Middle frontal gyrus (tissue), 1 donor: Measurements from ENCODE around the gene RAD18.

Source experiments
- DNase-seq: peaks from one replicate; pipeline ENCODE4 v3.0.0-alpha.2; 2015; ENCODE audit warnings: low spot score; ENCODE audit errors: extremely low spot score

RAD18 gene

DNA sequence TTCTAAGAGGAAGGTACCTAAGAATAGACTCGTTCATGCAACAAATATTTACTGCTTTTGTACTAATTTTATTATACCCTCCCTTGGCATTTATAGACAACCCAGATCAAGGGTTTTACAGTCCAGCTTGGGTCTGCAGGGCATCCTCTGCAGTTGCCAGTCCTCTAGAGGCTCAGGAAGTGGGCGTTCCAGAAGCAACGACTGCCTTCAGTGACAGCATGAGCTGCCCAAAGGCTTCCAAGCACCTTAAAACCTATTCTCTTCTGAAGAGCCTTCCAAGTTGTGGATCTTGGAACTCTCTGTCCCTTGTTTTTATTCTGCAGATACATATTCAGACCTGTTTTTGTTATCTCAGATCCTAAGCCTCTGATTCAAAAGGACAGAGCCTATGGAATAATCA is 95.6 kb downstream of the RAD18 start:
- no peak for DNase-seq

DNA sequence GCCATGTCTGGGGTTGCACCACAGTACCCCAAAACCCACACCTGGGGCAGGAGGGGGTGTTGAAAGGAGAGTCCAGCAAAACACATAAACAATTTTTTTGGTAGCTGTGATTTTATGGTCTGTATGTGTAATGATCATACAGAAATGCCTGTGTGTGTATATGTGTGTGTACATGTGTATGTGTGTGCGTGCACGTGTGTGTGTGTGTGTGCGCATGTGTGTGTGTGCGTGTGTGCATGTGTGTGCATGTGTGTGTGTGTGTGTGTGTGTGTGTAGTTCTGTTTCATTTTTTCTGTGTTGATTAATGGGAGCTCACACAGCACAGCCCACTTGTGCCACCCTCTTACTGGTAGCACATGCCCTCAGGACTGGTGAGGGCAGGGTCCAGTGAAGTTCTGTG is 97.6 kb downstream of the RAD18 start:
- DNase-seq, result no peak

- no peak for DNase-seq
Measured at GRCh38 chr3:8864402-8865350, 98.6 kb downstream of the RAD18 start.

GRCh38 chr3:8863891-8864290 is 99.4 kb downstream of the RAD18 start:
- DNase-seq, result no peak

DNA sequence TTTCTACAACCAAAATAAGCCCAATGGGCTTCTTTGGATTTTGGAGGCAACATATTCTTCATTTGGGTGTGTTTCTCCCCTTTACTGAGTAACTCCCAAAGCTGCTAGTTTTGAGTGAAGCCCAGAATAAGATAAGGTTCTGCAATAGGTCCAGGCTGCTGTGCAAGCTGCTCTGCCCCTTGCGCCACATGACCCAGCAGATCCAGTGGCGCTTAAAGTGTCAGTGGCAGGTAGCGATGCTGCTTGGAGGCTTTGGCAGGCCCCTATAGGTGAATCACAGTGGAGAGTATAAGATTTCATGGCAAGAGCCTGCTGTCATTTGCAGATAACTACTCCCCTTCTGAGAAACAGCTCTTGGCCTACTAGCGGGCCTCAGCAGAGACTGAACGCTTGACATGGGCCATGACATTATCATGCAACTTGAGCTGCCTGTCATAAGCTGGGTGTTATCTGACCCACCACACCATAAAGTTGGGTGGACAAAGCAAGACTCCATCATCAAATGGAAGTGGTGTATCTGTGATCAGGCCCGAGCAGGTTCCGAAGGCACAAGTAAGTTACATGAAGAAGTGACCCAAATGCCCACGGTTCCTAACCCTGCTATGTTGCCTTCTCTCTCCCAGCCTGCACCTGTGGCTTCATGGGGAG is 105.4 kb downstream of the RAD18 start:
- no peak for DNase-seq

DNA sequence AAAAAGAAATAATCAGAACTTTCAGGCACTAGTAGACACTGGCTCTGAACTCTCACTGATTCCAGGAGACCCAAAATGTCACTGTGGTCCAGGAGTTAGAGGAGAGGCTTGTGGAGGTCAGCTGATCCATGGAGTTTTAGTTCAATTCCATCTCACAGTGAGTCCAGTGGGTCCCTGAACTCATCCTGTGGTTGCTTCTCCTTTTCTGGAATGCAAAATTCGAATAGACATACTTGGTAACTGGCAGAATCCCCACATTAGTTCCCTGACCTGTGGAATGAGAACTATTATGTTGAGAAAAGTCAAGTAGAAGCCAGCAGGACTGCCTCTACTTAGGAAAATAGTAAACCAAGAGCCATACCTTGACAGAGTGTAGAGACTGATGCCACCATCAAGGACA is 106.6 kb downstream of the RAD18 start:
- DNase-seq, result no peak

DNA sequence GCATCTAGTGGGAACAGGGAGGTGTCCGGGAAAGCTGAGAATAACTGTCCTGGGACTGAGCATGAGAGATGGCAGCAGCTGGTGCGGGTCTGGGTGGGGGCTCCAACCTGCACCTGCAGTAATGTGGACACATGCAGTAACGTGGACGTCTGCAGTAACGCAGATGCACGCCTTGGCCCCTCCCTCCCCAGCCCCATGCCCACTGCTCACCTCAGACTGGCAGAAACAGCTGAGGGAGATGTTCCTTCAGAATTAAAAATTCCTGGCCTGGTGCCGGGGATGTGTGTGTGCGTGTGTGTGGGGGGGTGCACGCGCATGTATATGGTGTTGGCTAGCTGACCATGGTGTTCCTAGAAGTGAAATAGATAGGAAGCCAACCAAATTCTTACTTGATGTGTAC is 107.2 kb downstream of the RAD18 start:
- no peak for DNase-seq

DNA sequence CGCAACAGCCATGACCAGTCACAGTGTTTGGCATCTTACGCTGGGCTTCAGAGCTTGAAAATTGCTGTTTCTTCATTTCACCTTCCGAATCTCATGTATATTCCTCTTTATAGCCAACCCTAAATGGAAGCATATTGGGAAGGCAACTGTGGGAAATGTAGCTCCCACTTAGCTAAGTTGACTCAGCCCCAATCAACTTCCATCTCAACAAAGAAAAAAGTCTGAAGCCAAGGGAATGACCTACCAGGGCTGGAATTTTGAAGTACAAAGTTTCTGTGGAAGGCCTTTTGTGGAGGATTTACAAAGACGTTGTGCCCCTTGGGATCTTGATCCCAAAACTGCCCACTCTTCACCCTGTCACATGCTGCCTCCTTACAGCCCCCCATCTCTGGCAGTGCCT is 108.6 kb downstream of the RAD18 start:
- no peak for DNase-seq

DNA sequence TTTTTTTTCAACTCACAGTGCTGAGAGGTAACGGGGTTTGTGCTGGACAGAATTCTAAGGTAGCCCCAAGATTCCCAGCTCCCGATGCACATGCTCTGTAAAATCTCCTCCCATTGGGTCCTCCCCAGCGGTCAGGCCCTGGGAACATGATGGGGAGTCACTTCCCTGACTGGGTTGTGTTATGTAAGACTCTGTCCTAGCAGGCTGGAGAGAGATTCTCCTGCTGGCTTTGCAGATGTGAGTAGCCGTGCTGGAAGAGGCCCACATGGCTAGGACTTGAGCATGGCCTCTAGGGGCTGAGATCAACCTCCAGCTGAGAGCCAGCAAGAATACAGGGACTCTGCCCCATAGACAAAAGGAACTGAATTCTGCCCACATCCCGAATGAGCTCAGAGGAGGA is 110.2 kb downstream of the RAD18 start:
- DNase-seq, result no peak

DNA sequence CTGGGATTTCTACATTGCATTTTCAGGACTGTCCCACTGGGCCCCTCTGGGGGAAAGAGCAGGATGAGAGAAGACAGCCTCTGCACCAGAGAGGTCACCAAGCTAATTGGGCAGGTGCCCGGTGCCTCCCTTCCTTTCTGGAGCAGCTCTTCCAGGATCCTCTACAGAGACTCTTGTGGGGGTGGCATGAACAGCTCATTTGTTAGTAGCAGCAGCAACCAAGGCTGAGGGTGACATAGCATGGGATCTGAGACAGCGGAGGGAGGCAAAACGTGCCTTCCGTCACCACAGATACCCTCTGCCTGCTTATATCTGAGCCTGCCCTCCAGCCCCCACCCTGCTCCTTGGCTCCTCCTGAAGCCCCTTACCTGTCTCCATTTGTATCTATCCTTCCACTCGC is 110.8 kb downstream of the RAD18 start:
- DNase-seq, result no peak

DNA sequence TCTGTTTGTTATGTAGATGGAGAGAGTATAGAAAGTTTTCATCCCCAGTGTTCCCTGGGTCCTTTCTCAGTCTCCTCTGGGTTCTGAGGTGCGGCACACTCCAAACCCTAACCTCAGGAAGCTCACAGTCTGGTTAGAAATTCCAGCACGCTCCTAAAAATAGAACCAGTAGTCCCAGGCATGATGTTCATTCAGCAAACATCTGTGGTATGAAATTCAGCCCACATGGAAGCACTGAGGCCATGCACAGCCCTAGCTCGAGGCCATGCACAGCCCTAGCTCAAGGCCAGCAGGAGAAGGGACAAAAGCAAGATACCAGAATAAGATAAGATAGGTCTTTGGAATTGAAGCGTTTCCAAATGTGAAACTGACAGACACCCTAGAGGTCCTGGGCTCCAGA is 111.6 kb downstream of the RAD18 start:
- no peak for DNase-seq

GRCh38 chr3:8848696-8849131 is 114.6 kb downstream of the RAD18 start:
- no peak for DNase-seq

DNA sequence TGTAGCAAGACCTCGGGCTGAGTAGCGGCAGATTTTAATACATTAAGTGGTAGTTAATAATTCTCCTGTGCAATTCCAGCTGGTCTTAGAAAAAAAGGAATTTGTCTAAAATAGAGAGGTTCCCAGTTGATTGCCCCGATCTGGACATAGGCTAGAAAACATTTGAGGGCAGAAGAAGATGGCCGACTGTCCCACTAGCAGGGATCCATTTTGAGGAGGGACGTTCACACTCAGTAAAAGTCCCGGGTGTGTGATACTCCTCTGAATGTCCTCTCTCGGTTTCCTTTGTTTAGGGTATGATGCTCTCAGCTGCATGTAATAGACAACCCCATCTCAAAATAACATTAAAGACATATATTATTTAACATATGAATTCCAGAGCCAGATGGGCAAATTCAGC is 116.0 kb downstream of the RAD18 start:
- DNase-seq, result no peak

GRCh38 chr3:8846176-8846575 is 117.1 kb downstream of the RAD18 start:
- DNase-seq, result no peak

DNA sequence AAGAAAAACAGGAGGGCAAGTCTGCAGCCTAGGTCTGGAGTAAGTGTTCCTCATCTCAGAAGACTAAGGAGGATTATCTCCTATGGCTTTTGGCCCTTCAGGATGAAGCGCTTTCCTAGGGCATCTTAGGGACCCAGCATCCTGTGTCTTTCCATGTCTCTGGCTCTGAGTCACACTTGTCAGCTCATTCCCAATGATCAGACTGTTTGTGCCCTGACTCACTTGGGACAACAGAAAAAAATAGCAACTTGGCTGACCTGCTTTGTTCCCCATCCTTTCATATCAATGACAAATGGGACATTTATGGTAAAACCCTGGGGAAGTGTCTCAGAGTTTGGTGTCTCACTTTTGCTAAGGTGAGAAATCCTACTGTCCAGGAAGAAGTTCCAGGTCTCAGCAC is 117.6 kb downstream of the RAD18 start:
- DNase-seq, result no peak

DNA sequence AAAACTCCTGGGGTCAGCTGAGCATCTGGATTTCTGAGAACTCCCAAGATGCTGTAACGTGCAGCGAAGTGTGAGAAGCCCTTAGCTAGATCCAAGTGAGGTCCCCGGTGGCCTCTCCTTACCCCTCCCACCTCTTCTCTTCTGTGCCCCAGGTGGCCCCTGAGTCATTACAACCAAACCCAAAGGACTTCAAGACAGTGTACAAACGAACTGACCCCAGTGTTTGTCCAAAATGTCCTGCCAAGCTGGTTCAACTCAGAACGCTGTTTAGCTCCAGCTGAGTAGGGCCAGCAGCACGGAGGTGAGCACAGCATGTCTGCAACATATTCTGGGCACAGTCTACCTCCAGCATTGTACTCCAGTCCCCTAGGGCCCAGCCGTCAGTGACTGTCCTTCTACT is 119.9 kb downstream of the RAD18 start:
- no peak for DNase-seq

DNA sequence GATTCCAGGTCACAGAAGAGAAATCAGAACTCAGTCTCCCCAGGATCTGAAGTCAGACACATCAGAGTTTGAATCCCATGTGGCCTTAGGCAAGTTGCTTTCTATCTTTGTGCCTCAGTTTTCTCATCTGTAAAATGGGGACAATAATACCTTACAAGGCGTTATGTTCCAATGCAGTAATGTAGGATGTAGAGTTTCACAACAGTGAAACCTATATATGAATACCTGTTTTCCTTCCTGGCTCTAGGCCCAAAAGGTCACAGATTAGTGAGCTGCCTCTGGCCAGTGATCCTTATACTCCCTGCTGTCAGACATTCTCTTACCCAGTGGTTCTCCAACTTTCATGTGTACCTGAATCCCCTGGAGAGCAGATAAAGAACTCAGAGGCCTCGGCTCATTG is 121.0 kb downstream of the RAD18 start:
- no peak for DNase-seq

DNA sequence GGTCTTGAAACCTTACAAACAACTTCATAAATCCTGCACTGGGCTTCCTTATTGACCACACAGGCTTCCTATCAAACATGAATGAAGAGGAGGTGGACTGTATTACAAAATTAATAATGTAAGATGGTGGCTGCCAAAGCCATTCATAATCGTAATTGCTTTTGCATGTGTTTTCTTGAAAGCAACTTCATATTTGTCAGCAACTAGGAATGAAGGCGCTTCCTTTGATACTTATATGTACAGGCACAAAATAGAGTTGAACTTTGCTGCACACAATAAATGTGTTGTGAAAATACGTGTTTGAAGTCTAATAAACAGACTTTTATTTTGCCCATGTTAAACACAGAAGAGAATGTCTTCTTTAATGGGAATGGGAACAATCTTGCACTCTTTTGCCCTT is 121.8 kb downstream of the RAD18 start:
- no peak for DNase-seq

- DNase-seq, result no peak
Measured at GRCh38 chr3:8840556-8840955, 122.7 kb downstream of the RAD18 start.

DNA sequence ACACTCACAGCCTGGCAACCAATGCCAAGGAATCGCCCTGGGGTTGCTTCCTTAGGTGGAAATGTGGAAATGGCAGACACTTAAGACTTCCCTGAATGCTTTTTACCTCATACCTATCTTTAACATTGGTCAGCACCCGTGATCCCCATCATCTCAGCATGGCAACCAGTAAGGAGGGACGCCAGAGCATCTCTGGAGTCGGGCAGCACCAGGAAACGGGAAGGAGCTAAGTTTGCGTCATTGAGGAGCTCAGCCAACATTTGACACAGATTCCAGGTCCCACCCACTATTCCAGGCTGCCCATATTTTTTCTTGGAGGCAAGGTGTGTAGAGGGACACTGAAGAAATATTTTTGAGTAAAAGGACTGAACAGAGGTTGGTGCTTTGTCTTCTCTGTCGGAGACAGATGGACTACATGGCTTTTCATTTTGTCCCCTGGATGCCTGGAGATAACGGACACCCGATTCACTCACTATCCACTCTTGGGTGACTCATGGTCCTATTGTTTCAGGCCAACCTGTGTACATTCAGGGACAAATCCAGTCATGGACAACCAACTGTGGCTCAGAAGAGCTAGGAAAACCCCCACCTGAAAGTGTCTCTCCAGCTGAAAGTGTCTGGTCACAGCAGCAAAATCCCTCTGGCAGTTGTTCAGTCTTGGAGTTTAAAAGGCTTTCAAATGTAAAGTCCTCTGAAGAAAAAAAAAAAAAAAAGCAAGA is 123.5 kb downstream of the RAD18 start:
- DNase-seq, result no peak

- DNase-seq, result no peak
Measured at GRCh38 chr3:8838765-8839423, 124.4 kb downstream of the RAD18 start.

DNA sequence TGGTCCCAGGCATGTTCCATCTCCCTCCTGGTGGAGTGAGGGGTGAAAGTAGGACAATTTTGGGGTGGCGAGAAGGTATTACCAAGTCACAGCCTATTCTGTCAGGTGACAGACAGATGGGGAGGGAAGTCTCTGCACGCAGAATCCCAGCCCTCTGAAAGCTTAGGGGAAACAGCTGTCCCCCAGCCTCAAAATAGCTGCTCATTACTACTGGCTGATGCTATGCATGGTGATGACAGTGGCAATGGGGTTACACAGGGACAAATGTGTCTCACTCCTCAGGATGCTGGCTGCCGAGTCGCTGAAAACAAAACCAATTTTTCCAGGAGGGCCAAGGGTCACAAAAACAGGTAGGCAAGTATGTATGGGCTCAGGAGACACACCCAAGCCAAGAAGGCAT is 125.0 kb downstream of the RAD18 start:
- no peak for DNase-seq
